ENCODE measurements around the gene TLR4.

DNA sequence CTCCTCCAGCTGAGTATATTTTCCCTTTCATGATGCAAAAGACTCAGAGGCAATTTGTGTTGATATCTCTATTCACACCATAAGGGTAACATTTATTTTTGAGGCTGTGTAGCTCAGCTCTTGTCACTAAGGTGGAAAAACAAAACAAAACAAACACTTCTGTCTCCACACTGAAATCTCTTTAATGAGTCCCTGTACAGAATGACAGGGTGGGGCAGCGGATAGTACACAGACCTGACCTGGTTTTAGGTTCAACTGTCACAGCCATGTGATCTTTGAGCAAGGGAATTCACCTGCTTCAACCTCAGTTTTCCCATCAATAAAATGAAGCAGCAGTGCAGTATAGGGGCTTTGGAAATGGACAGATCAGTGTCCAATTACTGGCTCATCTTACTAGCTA lies 29.3 kb downstream of the TLR4 start:
- TF ChIP-seq EZH2 (IDR thresholded peaks at IDR 0.05; ENCODE audit: insufficient read depth, low read length), result no peak
- TF ChIP-seq, protein P1, sequence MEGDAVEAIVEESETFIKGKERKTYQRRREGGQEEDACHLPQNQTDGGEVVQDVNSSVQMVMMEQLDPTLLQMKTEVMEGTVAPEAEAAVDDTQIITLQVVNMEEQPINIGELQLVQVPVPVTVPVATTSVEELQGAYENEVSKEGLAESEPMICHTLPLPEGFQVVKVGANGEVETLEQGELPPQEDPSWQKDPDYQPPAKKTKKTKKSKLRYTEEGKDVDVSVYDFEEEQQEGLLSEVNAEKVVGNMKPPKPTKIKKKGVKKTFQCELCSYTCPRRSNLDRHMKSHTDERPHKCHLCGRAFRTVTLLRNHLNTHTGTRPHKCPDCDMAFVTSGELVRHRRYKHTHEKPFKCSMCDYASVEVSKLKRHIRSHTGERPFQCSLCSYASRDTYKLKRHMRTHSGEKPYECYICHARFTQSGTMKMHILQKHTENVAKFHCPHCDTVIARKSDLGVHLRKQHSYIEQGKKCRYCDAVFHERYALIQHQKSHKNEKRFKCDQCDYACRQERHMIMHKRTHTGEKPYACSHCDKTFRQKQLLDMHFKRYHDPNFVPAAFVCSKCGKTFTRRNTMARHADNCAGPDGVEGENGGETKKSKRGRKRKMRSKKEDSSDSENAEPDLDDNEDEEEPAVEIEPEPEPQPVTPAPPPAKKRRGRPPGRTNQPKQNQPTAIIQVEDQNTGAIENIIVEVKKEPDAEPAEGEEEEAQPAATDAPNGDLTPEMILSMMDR (IDR thresholded peaks at IDR 0.05; ENCODE audit: insufficient read depth, low read depth, low read length), result no peak
